Measurements from ENCODE around the gene CHIT1. TPM values are rescaled to one million over a fixed set of nuclear protein-coding genes. Genes with fewer than 3 reads are reported as not detected.

The CHIT1 gene
- total RNA-seq, 1 experiment from 2014 or later, result not detected

GRCh38 chr1:203173011-203173555 lies 56.4 kb downstream of the CHIT1 start:
- H3K36me3 Mint-ChIP-seq (ENCODE audit: insufficient read depth, unreplicated experiment), result no peaks in the 10 kb centered on the region
- intact Hi-C loops (cut with micrococcal nuclease; ENCODE audit: unreplicated experiment), result no loop called here
- DNase-seq, result no peak
- H3K9me3 Mint-ChIP-seq (ENCODE audit: low read depth, unreplicated experiment), result no peaks in the 10 kb centered on the region
- BruUV-seq (replicated peaks), result no TSS peak
- no peak for TF ChIP-seq CTCF (IDR thresholded peaks at IDR 0.05; ENCODE audit: unreplicated experiment)
- no peaks in the 10 kb centered on the region for H3K4me1 Mint-ChIP-seq (ENCODE audit: low read depth, unreplicated experiment)
- H3K4me3 Mint-ChIP-seq (ENCODE audit: low read depth, unreplicated experiment), result no peak overlapping the region
- no peak overlapping the region for H3K27ac Mint-ChIP-seq (ENCODE audit: unreplicated experiment)
- CTCF ChIA-PET, result interaction anchor here (0.6 to 3.7 kb wide), 10 partner anchors 19 to 206 kb away, joined by 3 to 68 read pairs (median 4); partner anchors contain the start of gene ADORA1
- peaks cover 84% of the 10 kb centered on the region for H3K27me3 Mint-ChIP-seq (ENCODE audit: unreplicated experiment)

- peak; percentile 91 for DNase-seq
- BruUV-seq (replicated peaks), result no TSS peak
- TF ChIP-seq CTCF (IDR thresholded peaks at IDR 0.05; ENCODE audit: unreplicated experiment), result peak; percentile 97
- no peak overlapping the region for H3K4me3 Mint-ChIP-seq (ENCODE audit: low read depth, unreplicated experiment)
- H3K4me1 Mint-ChIP-seq (ENCODE audit: low read depth, unreplicated experiment), result no peaks in the 10 kb centered on the region
- peaks cover 78% of the 10 kb centered on the region for H3K27me3 Mint-ChIP-seq (ENCODE audit: unreplicated experiment)
- H3K36me3 Mint-ChIP-seq (ENCODE audit: insufficient read depth, unreplicated experiment), result no peaks in the 10 kb centered on the region
- CTCF ChIA-PET, result interaction anchor here (0.7 to 3.7 kb wide), 11 partner anchors 10 to 133 kb away, joined by 3 to 68 read pairs (median 5); partner anchors contain the start of gene ADORA1
- intact Hi-C loops (cut with micrococcal nuclease; ENCODE audit: unreplicated experiment), result loop anchor here (1.0 kb wide), 1 partner anchor 54 kb away; no protein-coding TSS in a partner anchor
- H3K27ac Mint-ChIP-seq (ENCODE audit: unreplicated experiment), result no peak overlapping the region
- H3K9me3 Mint-ChIP-seq (ENCODE audit: low read depth, unreplicated experiment), result no peaks in the 10 kb centered on the region
Observed at GRCh38 chr1:203172184-203173010, 57.1 kb downstream of the CHIT1 start.

- no peak for TF ChIP-seq CTCF (IDR thresholded peaks at IDR 0.05; ENCODE audit: unreplicated experiment)
- no peaks in the 10 kb centered on the region for H3K36me3 Mint-ChIP-seq (ENCODE audit: insufficient read depth, unreplicated experiment)
- BruUV-seq (replicated peaks), result no TSS peak
- peaks cover 2% of the 10 kb centered on the region for H3K4me1 Mint-ChIP-seq (ENCODE audit: low read depth, unreplicated experiment)
- H3K27ac Mint-ChIP-seq (ENCODE audit: unreplicated experiment), result no peak overlapping the region
- H3K9me3 Mint-ChIP-seq (ENCODE audit: low read depth, unreplicated experiment), result no peaks in the 10 kb centered on the region
- intact Hi-C loops (cut with micrococcal nuclease; ENCODE audit: unreplicated experiment), result loop anchor here (1.0 kb wide), 1 partner anchor 53 kb away; no protein-coding TSS in a partner anchor
- peaks cover 72% of the 10 kb centered on the region for H3K27me3 Mint-ChIP-seq (ENCODE audit: unreplicated experiment)
- no peak overlapping the region for H3K4me3 Mint-ChIP-seq (ENCODE audit: low read depth, unreplicated experiment)
- no peak for DNase-seq
- CTCF ChIA-PET, result interaction anchor here (0.7 to 3.7 kb wide), 10 partner anchors 11 to 132 kb away, joined by 3 to 68 read pairs (median 4); partner anchors contain the start of gene ADORA1
Observed at GRCh38 chr1:203171341-203172183, 57.9 kb downstream of the CHIT1 start.
